Measurements from ENCODE around the gene PAQR5. TPM values are rescaled to one million over a fixed set of nuclear protein-coding genes. Genes with fewer than 3 reads are reported as not detected.

PAQR5 gene
- total and polyA plus RNA-seq, 9 of the 15 experiments (the other 6 are each of a cell fraction or from before 2014, with no cell fraction given): 0.04 to 0.08 TPM; not detected in 7

DNA sequence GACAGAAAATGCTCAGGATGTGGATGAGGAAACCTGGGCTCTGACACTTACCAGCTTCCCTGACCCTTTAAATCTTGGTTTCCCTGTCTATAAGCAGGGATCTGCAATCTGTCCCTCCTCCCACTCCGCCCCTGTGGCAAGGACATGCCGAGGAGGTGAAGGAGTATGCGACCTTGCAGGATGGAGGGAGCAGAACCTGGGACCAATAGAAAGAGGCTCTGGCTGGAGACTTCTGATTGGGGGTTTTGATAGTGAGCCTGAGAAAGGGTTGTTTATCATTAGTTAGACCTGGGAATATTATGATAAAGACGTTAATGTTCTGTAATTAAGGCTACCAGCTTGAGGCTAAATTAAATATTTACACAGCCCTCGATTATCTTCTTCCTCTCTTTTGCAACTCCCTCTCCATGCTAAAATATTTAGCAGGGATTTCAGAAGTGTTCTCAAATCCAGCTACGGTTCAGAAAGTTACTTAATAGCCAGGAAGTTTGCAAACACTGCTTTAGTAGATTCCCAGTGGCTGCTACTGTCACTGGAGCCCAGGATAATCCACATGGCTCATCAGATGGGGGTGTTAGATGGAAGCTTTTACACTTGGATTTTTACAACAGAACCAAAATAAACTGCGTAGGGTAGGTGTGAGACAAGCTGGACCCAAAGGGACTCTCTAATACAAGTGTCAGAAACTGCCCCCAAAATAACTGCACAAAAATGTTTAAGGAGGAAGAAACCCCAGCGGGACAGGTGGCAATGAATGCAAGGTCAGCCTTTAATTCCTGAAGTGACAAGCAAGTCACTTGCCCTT is 9.2 kb upstream of the PAQR5 start:
- ATAC-seq (no peak), FAIRE-seq (no peak), DNase-seq (ENCODE audit: extremely low read depth in 1 of 4, low spot score in 3 of 4) (no peak)
- ChIA-PET CTCF (ENCODE audit: low intra/inter-chr PET ratio) (no interaction called here), POLR2A (interaction anchor here (1.1 kb wide), 2 partner anchors 10 to 19 kb away, joined by 4 to 5 read pairs; no protein-coding TSS in a partner anchor)
- in situ Hi-C loops (cut with MboI) (no loop called here), intact Hi-C loops (cut with micrococcal nuclease) (no loop called here)
- Histone ChIP-seq H3K79me2 (ENCODE audit: control insufficient read depth, insufficient read depth, low read length) (no peaks in the 10 kb centered on the region), H3K27me3 (ENCODE audit: control insufficient read depth in 2 of 2, insufficient read depth in 2 of 2, low read length in 2 of 2) (peaks cover 9 to 58% of the 10 kb centered on the region in 2 experiments), H3K36me3 (ENCODE audit: control insufficient read depth, insufficient read depth, low read length) (no peaks in the 10 kb centered on the region), H3K9me1 (ENCODE audit: control insufficient read depth, insufficient read depth, low read length) (no peaks in the 10 kb centered on the region), H3K4me2 (ENCODE audit: insufficient read depth, low read length) (no peak overlapping the region), H4K20me1 (replicated peaks; ENCODE audit: control insufficient read depth, insufficient read depth, low read length) (no peaks in the 10 kb centered on the region), H3K9ac (ENCODE audit: insufficient read depth in 1 of 2, low read depth in 2 of 2, low read length in 2 of 2) (no peak overlapping the region), H3K9me3 (replicated peaks; ENCODE audit: control insufficient read depth, insufficient read depth, low read depth, low read length) (no peaks in the 10 kb centered on the region), H3K27ac (ENCODE audit: extremely low read depth, low read depth, low read length) (no peak overlapping the region), H2AFZ (ENCODE audit: low read depth, low read length) (no peak overlapping the region), H3K4me3 (no peak overlapping the region), H3K4me1 (replicated peaks in 1 of 2; ENCODE audit: control insufficient read depth in 2 of 2, insufficient read depth in 2 of 2, low read length in 2 of 2) (no peaks in the 10 kb centered on the region)
- 1% methylated on average over 8 of the region's 8 CpGs for WGBS (ENCODE audit: insufficient coverage, low coverage, missing lambda C conversion rate)
- TF ChIP-seq L3MBTL2 (IDR thresholded peaks at IDR 0.05) (no peak), SRSF9 (IDR thresholded peaks at IDR 0.05; ENCODE audit: borderline replicate concordance, low read depth, low read length) (no peak), SMARCE1 (IDR thresholded peaks at IDR 0.05) (no peak), ZNF316 (IDR thresholded peaks at IDR 0.05) (0 out of 2 replicates have a peak, but pooled peaks have one; percentile 17), C11orf30 (IDR thresholded peaks at IDR 0.05; ENCODE audit: low read depth) (0 out of 2 replicates have a peak, but pooled peaks have one; percentile 6), SAP30 (IDR thresholded peaks at IDR 0.05; ENCODE audit: borderline replicate concordance, insufficient read depth, low read depth, low read length, poor library complexity, severe bottlenecking) (no peak), TBP (optimal IDR thresholded peaks at IDR 0.05; ENCODE audit: low read depth, low read length) (no peak)
- TF ChIP-seq, protein P1, sequence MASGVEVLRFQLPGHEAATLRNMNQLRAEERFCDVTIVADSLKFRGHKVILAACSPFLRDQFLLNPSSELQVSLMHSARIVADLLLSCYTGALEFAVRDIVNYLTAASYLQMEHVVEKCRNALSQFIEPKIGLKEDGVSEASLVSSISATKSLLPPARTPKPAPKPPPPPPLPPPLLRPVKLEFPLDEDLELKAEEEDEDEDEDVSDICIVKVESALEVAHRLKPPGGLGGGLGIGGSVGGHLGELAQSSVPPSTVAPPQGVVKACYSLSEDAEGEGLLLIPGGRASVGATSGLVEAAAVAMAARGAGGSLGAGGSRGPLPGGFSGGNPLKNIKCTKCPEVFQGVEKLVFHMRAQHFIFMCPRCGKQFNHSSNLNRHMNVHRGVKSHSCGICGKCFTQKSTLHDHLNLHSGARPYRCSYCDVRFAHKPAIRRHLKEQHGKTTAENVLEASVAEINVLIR (CRISPR knock-in tag; IDR thresholded peaks at IDR 0.05): no peak
- no TSS peak for BruUV-seq (replicated peaks)
